ENCODE results near the gene CDK9.

The CDK9 gene

DNA sequence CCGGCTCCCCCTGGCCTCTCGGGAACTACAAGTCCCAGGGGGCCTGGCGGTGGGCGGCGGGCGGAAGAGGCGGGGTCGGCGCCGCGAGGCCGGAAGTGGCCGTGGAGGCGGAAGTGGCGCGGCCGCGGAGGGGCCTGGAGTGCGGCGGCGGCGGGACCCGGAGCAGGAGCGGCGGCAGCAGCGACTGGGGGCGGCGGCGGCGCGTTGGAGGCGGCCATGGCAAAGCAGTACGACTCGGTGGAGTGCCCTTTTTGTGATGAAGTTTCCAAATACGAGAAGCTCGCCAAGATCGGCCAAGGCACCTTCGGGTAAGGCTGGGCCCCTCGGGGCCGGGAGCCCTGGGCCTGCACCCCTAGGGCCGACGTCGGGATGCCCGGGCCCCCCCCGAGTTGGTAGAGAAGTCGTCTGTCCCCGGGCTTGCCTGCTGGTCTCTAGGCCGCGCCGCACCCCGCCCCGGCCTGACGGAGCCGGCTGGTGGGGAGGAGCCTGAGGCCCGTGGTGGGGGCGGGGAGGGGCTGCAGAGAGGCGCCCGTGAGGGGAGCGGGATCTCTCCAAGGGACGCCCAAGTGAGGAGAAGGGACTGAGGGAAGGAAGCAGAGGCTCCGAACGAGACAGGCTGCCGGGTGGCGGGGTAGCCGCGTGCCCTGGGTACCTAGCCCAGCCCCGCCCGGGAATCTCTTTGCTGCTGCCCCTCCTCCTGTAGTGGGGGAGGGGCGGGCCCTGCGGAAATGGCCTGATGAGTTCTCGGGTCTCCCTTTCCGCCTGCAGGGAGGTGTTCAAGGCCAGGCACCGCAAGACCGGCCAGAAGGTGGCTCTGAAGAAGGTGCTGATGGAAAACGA, at the start of gene CDK9:
TSS of gene CDK9 (plus strand) at position 102 of the 840 bp plus-strand sequence. CDS start at position 217, 115 bp downstream.
- Histone ChIP-seq H3K4me3 (ENCODE audit: low read depth in 1 of 2, low read length in 2 of 2) (peak within 1 kb of the TSS; percentile 71 to 99), H3K27me3 (ENCODE audit: control insufficient read depth in 1 of 2, insufficient read depth in 2 of 2, low read length in 2 of 2) (no peaks in the 10 kb centered on the region), H3K36me3 (ENCODE audit: insufficient read depth, low read length) (peaks cover 44% of the 10 kb centered on the region), H3K27ac (ENCODE audit: low read depth, low read length) (peak within 1 kb of the TSS; percentile 97), H3K9ac (ENCODE audit: low read length) (peak within 1 kb of the TSS; percentile 49), H3K4me1 (ENCODE audit: insufficient read depth, low read length) (peaks cover 20% of the 10 kb centered on the region), H3K9me3 (ENCODE audit: low read length) (no peaks in the 10 kb centered on the region)

DNA sequence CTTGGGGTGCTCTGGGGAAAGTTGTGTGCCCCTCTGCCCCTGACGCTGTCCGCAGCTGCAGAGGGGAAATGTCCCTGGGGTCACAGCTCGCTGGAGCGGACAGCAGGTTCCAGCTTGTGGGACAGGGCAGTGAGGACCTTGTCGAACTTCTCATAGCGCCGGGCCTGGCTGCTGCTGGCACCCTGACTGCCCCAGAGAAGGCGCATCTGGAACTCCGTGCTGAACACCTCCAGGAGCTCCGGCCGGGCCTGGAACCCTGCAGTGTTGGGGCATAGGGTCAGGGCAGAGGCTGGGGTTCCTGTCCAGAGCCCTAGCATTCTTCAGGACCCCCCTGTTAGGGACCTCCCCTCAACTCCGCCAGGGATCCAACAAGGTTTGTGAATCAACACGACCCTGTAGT, 47.2 kb upstream of the CDK9 start:
- Histone ChIP-seq H3K27me3 (ENCODE audit: control insufficient read depth in 1 of 2, insufficient read depth in 2 of 2, low read length in 2 of 2) (peaks cover 0 to 10% of the 10 kb centered on the region in 2 donors), H3K4me3 (ENCODE audit: low read depth in 1 of 2, low read length in 2 of 2) (no peak overlapping the region), H3K9me3 (ENCODE audit: low read length) (no peaks in the 10 kb centered on the region), H3K27ac (ENCODE audit: low read depth, low read length) (no peak overlapping the region), H3K9ac (ENCODE audit: low read length) (no peak overlapping the region), H3K4me1 (ENCODE audit: insufficient read depth, low read length) (peaks cover 19% of the 10 kb centered on the region), H3K36me3 (ENCODE audit: insufficient read depth, low read length) (no peaks in the 10 kb centered on the region)

DNA sequence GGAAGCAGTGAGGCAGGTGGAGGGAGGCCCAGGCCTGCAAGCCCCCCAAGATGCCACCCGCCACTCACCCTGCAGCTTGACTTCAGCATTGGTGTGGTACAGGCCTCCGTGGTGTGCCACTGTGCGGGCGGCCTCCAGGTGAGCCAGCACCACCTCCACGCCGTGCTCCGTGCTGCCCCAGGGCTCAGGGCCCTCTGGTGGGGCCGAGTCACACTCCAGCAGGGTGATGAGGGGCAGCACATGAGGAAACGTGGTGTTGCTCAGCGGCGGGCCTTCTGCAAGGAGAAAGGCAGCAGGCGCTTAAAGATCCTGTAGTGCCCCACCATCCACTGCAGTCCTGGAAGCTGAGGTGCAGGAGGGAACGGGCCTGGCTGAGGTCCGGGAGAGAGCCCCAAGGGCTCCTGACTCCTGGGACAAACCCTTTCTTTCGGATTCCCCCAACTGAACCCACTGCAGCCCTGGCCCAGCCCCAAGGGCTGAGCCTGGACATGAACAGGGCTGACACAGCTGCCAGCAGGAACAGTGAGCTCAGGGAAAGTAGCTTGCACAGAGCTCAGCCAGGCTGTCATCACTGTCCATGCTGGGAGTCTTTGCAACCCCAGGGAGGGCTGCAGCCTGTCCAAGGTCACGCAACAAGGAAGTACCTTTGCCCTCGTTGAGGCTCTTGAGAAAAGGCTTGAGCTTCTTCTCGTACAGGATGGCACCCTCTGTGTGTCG, 46.1 kb upstream of the CDK9 start:
- peaks cover 0 to 10% of the 10 kb centered on the region in 2 donors for H3K27me3 ChIP-seq (ENCODE audit: control insufficient read depth in 1 of 2, insufficient read depth in 2 of 2, low read length in 2 of 2)
- no peaks in the 10 kb centered on the region for H3K36me3 ChIP-seq (ENCODE audit: insufficient read depth, low read length)
- no peaks in the 10 kb centered on the region for H3K9me3 ChIP-seq (ENCODE audit: low read length)
- no peak overlapping the region for H3K9ac ChIP-seq (ENCODE audit: low read length)
- H3K4me3 ChIP-seq (ENCODE audit: low read depth in 1 of 2, low read length in 2 of 2) = no peak overlapping the region
- H3K27ac ChIP-seq (ENCODE audit: low read depth, low read length) = peak overlapping the region; percentile 23
- H3K4me1 ChIP-seq (ENCODE audit: insufficient read depth, low read length) = peaks cover 10% of the 10 kb centered on the region

DNA sequence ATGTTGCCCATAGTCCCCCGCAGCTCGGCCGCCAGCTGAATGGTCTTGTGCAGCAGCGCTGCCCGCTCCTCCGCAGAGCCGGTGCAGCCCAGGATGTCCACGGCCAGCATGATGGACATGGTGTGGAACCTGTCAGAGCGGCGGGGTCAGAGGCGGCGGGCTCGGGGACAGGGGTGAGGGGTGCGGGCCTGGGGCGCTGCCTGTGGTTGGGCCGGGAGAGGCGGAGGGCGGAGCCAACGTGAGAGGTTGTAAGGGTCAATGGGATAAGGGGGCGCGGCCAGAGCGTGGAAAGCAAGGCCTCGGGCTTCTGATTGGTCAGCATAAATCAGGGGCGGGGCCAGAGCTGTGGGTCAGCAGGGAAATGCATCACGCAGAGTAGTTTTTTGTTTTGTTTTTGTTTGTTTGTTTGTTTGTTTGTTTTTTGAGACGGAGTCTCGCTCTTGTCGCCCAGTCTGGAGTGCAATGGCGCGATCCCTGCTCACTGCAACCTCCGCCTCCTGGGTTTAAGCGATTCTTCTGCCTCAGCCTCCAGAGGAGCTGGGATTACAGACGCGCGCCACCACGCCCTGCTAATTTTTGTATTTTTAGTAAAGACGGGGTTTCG, 43.9 kb upstream of the CDK9 start:
- Histone ChIP-seq H3K36me3 (ENCODE audit: insufficient read depth, low read length) (no peaks in the 10 kb centered on the region), H3K4me1 (ENCODE audit: insufficient read depth, low read length) (peaks cover 4% of the 10 kb centered on the region), H3K27me3 (ENCODE audit: control insufficient read depth in 1 of 2, insufficient read depth in 2 of 2, low read length in 2 of 2) (peaks cover 0 to 10% of the 10 kb centered on the region in 2 donors), H3K4me3 (ENCODE audit: low read depth in 1 of 2, low read length in 2 of 2) (no peak overlapping the region), H3K9ac (ENCODE audit: low read length) (no peak overlapping the region), H3K27ac (ENCODE audit: low read depth, low read length) (no peak overlapping the region), H3K9me3 (ENCODE audit: low read length) (no peaks in the 10 kb centered on the region)

DNA sequence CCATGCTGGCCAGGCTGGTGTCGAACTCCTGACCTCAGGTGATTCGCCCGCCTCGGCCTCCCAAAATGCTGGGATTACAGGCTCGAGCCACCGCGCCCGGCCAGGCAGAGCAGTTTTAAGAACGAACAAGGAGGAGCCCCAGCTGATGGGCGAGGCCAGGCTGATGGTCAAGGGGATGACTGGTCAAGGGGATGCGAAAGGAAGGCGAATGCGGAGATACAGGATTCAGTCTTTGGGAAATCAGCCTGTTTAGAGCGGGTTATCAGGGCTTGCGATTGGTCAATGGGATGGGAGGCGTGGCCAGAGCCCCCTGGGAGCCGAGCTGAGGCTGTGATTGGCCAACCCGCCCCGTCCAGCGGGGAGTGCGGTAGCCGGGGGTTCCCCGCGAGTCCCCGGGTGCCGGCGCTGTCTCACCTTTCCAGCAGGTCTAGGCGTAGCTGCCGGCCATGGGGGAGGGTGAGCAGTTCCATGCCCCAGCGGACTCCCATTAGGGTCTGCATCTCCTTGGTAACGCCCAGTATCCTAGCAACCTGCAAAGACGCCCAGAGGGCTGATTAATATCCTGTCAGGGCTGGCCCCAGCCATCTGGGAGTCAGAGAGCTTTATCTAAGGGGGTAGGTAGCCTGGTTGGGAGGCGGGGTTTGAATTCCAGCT, 43.3 kb upstream of the CDK9 start:
- Histone ChIP-seq H3K27me3 (ENCODE audit: control insufficient read depth in 1 of 2, insufficient read depth in 2 of 2, low read length in 2 of 2) (peaks cover 0 to 10% of the 10 kb centered on the region in 2 donors), H3K9me3 (ENCODE audit: low read length) (no peaks in the 10 kb centered on the region), H3K4me3 (ENCODE audit: low read depth in 1 of 2, low read length in 2 of 2) (no peak overlapping the region), H3K27ac (ENCODE audit: low read depth, low read length) (no peak overlapping the region), H3K36me3 (ENCODE audit: insufficient read depth, low read length) (no peaks in the 10 kb centered on the region), H3K9ac (ENCODE audit: low read length) (no peak overlapping the region), H3K4me1 (ENCODE audit: insufficient read depth, low read length) (peaks cover 4% of the 10 kb centered on the region)

DNA sequence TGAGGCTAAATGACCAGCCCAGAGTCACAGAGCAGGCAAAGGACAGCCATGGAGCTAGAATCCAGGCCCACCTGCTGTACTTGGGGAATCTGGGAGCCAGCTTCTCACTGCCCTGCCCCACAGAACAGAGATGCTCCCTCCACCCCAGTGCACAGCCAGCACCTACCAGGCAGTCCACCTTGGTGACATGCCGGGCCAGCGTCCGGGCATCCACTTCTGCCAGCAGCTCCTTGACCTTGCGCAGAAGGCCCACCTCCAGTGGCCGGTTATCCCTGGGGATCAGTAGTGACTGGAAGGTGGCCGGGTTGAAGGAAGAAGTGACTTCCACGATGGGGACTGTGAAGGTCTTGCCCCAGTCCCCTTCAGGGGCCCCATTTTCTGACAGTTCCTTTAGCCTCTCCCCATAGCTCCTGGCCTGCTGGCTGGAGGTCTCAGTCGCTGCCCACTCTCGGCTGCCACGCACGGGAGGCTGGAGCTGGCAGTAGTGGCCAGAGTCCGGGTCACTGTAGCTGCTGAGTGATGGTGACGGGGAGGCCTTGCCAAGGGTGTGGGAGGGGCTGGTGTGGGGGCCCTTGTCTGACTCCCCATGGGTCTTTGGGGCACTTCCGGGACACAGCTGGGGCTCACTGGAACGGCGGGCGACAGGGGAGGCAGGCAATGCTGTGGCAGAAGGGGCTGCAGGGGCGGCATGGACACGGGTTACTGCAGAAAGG, 41.3 kb upstream of the CDK9 start:
- Histone ChIP-seq H3K27me3 (ENCODE audit: control insufficient read depth in 1 of 2, insufficient read depth in 2 of 2, low read length in 2 of 2) (peaks cover 0 to 10% of the 10 kb centered on the region in 2 donors), H3K9ac (ENCODE audit: low read length) (no peak overlapping the region), H3K4me3 (ENCODE audit: low read depth in 1 of 2, low read length in 2 of 2) (no peak overlapping the region), H3K4me1 (ENCODE audit: insufficient read depth, low read length) (peaks cover 4% of the 10 kb centered on the region), H3K36me3 (ENCODE audit: insufficient read depth, low read length) (no peaks in the 10 kb centered on the region), H3K9me3 (ENCODE audit: low read length) (no peaks in the 10 kb centered on the region), H3K27ac (ENCODE audit: low read depth, low read length) (no peak overlapping the region)

DNA sequence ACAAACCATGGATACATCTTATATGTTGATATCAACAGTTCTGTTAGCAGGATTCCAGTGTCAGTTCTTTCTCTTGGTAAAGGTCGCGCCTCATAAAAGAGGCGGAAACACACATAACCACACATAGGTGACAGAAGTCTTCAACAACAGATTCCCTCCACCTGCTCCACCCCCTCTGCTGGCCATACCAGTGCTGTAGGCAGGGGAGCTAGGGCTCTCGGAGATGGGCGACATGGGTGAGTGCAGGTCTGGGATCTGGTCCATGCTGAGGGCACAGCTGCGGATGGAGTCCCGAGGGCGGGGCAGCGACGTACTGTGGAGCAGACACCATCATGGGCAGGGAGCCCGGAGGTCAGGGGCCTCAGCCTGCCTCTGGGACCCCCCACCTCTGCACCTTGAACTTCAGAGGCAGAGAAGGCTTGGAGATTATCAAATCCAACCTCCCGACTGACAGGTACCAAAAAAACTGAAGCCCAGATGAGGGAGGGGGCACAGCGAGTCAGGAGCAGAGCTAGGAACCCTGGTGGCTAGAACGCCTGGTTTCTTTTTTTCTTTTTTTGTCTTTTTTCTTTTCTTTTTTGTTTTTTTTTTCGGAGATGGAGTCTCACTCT, 38.8 kb upstream of the CDK9 start:
- Histone ChIP-seq H3K9ac (ENCODE audit: low read length) (no peak overlapping the region), H3K4me3 (ENCODE audit: low read depth in 1 of 2, low read length in 2 of 2) (no peak overlapping the region), H3K27me3 (ENCODE audit: control insufficient read depth in 1 of 2, insufficient read depth in 2 of 2, low read length in 2 of 2) (peaks cover 0 to 14% of the 10 kb centered on the region in 2 donors), H3K27ac (ENCODE audit: low read depth, low read length) (no peak overlapping the region), H3K9me3 (ENCODE audit: low read length) (no peaks in the 10 kb centered on the region), H3K36me3 (ENCODE audit: insufficient read depth, low read length) (no peaks in the 10 kb centered on the region), H3K4me1 (ENCODE audit: insufficient read depth, low read length) (no peaks in the 10 kb centered on the region)

DNA sequence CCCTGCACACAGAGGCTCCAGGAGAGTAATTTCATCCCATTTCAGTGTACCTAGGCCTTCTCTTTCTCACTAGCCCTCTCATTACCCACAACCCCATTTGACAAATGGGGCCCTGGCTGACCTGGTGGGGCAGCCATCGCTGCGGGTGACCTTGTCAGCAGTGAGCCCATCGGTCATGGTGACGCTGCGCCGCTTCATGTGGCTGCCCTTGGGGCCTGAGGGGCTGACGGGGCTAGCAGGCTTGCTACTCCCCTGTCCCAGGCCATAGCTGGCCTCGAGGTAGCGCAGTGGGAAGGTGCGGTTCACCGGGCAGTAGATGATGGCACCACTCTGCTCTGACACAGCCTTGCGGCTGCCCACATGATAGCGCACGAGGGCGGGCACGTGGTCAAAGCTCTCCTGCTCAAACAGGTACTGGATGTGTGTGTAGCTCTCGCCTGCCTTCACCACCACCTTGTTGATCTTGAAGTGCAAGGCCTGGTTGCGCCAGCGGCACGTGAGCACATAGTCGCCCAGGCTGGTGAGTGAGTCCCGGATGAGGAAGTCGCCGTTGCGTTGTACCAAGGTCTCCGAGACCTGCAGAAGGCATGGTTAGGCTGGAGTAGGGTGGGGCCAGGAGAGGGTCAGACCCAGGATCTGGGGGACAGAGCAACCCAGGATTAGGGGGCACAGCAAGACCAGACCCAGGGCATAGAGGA, 36.6 kb upstream of the CDK9 start:
- H3K36me3 ChIP-seq (ENCODE audit: insufficient read depth, low read length) = no peaks in the 10 kb centered on the region
- no peak overlapping the region for H3K27ac ChIP-seq (ENCODE audit: low read depth, low read length)
- no peak overlapping the region for H3K4me3 ChIP-seq (ENCODE audit: low read depth in 1 of 2, low read length in 2 of 2)
- H3K4me1 ChIP-seq (ENCODE audit: insufficient read depth, low read length) = no peaks in the 10 kb centered on the region
- H3K27me3 ChIP-seq (ENCODE audit: control insufficient read depth in 1 of 2, insufficient read depth in 2 of 2, low read length in 2 of 2) = peaks cover 4 to 24% of the 10 kb centered on the region in 2 donors
- no peak overlapping the region for H3K9ac ChIP-seq (ENCODE audit: low read length)
- no peaks in the 10 kb centered on the region for H3K9me3 ChIP-seq (ENCODE audit: low read length)

DNA sequence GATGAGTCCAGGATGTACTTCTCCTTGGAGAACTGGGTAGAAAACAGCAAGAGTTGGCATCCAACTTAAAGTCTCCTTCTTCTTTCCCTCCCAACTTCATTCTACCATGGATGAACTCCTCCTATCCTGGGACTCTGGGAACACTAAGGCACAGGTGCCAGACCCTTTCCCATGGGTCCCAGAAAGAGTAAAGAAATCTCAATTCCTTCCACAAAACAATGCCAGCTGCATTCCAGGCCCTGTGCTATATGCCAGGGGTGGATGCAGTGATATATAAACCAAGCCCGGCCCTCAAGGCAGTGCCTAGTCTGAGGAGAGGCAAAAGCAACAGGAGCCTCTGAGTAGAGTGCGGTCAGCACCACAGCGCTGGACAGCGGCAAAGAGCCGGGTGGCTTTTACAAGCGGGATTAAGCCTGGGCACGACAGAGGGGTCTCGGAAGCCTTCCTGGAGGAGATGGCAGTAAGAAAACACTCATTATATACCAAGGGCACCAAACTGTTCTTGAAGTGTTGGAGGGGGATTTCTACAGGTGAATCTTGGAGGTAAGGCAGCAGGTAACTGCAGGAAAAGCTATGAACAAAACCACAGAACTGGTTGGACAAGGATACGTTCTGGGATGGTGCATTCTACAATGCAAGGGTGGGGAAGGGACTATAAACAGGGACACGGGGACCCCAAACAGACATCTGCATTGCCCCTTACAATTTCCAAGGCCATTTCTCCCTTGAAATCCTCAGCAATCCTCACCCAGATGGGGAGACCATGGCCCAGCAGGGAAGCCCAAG, 34.4 kb upstream of the CDK9 start:
- H3K27ac ChIP-seq (ENCODE audit: low read depth, low read length) = no peak overlapping the region
- H3K36me3 ChIP-seq (ENCODE audit: insufficient read depth, low read length) = no peaks in the 10 kb centered on the region
- peaks cover 9 to 29% of the 10 kb centered on the region in 2 donors for H3K27me3 ChIP-seq (ENCODE audit: control insufficient read depth in 1 of 2, insufficient read depth in 2 of 2, low read length in 2 of 2)
- no peak overlapping the region for H3K4me3 ChIP-seq (ENCODE audit: low read depth in 1 of 2, low read length in 2 of 2)
- no peak overlapping the region for H3K9ac ChIP-seq (ENCODE audit: low read length)
- H3K9me3 ChIP-seq (ENCODE audit: low read length) = no peaks in the 10 kb centered on the region
- H3K4me1 ChIP-seq (ENCODE audit: insufficient read depth, low read length) = no peaks in the 10 kb centered on the region
